Activated naive CD8-positive, alpha-beta T cell treated with anti-CD3 and anti-CD28 coated beads, Interleukin-2, amount 50 U/mL, for 24 hours (primary cell): ENCODE results near the gene GREB1.

ENCODE experiments used
- ATAC-seq: fragments of 150-1000 bp; cut with Tn5 transposase; one replicate; pipeline ENCODE4 v1.10.0; 2021
- DNase-seq: peaks from one replicate; pipeline ENCODE4 v3.0.0; 2021
- H3K27ac Mint-ChIP-seq: one replicate; pipeline ENCODE4 v1.8.0; 2021; ENCODE audit warnings: mild to moderate bottlenecking, mixed read lengths
- H3K27me3 Mint-ChIP-seq: one replicate; pipeline ENCODE4 v1.8.0; 2021; ENCODE audit warnings: mixed read lengths
- H3K36me3 Mint-ChIP-seq: one replicate; pipeline ENCODE4 v1.8.0; 2021; ENCODE audit warnings: low read depth, mixed read lengths
- H3K4me1 Mint-ChIP-seq: one replicate; pipeline ENCODE4 v1.8.0; 2021; ENCODE audit warnings: mixed read lengths
- H3K4me3 Mint-ChIP-seq: one replicate; pipeline ENCODE4 v1.8.0; 2021; ENCODE audit warnings: mild to moderate bottlenecking, moderate library complexity, mixed read lengths
- H3K9me3 Mint-ChIP-seq: one replicate; pipeline ENCODE4 v1.8.0; 2021; ENCODE audit warnings: mixed read lengths

Gene GREB1

GRCh38 chr2:11533278-11534070 is at the start of gene GREB1:
Gene GREB1, plus strand, starts transcription at chr2:11534045. Its CDS starts 22,570 bp downstream, at chr2:11556615.
- no peaks in the 10 kb centered on the region for H3K36me3 Mint-ChIP-seq
- no peak within 1 kb of the TSS for H3K27ac Mint-ChIP-seq
- no peak for ATAC-seq
- peaks cover 31% of the 10 kb centered on the region for H3K27me3 Mint-ChIP-seq
- no peaks in the 10 kb centered on the region for H3K4me1 Mint-ChIP-seq
- H3K9me3 Mint-ChIP-seq: no peaks in the 10 kb centered on the region
- H3K4me3 Mint-ChIP-seq: no peak within 1 kb of the TSS
- no peak for DNase-seq

GRCh38 chr2:11488809-11489208 is 45.0 kb upstream of the GREB1 start:
- no peak overlapping the region for H3K4me3 Mint-ChIP-seq
- H3K9me3 Mint-ChIP-seq: no peaks in the 10 kb centered on the region
- ATAC-seq: no peak
- H3K4me1 Mint-ChIP-seq: no peaks in the 10 kb centered on the region
- no peak overlapping the region for H3K27ac Mint-ChIP-seq
- no peaks in the 10 kb centered on the region for H3K36me3 Mint-ChIP-seq
- DNase-seq: no peak
- peaks cover 30% of the 10 kb centered on the region for H3K27me3 Mint-ChIP-seq

- Mint-ChIP-seq H3K4me3 (no peak overlapping the region), H3K27ac (no peak overlapping the region), H3K36me3 (no peaks in the 10 kb centered on the region), H3K27me3 (peaks cover 23% of the 10 kb centered on the region), H3K4me1 (no peaks in the 10 kb centered on the region), H3K9me3 (no peaks in the 10 kb centered on the region)
- DNase-seq: no peak
- no peak for ATAC-seq
Observed at GRCh38 chr2:11490194-11490593, 43.7 kb upstream of the GREB1 start.

GRCh38 chr2:11491348-11491933 is 42.4 kb upstream of the GREB1 start:
- H3K27me3 Mint-ChIP-seq: peaks cover 15% of the 10 kb centered on the region
- H3K27ac Mint-ChIP-seq: no peak overlapping the region
- ATAC-seq (no peak), DNase-seq (no peak)
- H3K9me3 Mint-ChIP-seq: no peaks in the 10 kb centered on the region
- H3K4me1 Mint-ChIP-seq: no peaks in the 10 kb centered on the region
- no peak overlapping the region for H3K4me3 Mint-ChIP-seq
- no peaks in the 10 kb centered on the region for H3K36me3 Mint-ChIP-seq

GRCh38 chr2:11492244-11492643 is 41.6 kb upstream of the GREB1 start:
- Mint-ChIP-seq H3K36me3 (no peaks in the 10 kb centered on the region), H3K4me3 (no peak overlapping the region), H3K27me3 (peaks cover 18% of the 10 kb centered on the region), H3K27ac (no peak overlapping the region), H3K9me3 (no peaks in the 10 kb centered on the region), H3K4me1 (no peaks in the 10 kb centered on the region)
- ATAC-seq (no peak), DNase-seq (no peak)

- Mint-ChIP-seq H3K36me3 (no peaks in the 10 kb centered on the region), H3K27ac (no peak overlapping the region), H3K9me3 (no peaks in the 10 kb centered on the region), H3K4me3 (no peak overlapping the region), H3K4me1 (no peaks in the 10 kb centered on the region), H3K27me3 (peaks cover 18% of the 10 kb centered on the region)
- no peak for ATAC-seq
- no peak for DNase-seq
Observed at GRCh38 chr2:11492720-11493119, 41.1 kb upstream of the GREB1 start.

- H3K27me3 Mint-ChIP-seq: peaks cover 16% of the 10 kb centered on the region
- no peaks in the 10 kb centered on the region for H3K36me3 Mint-ChIP-seq
- DNase-seq (no peak), ATAC-seq (no peak)
- no peaks in the 10 kb centered on the region for H3K4me1 Mint-ChIP-seq
- H3K27ac Mint-ChIP-seq: no peak overlapping the region
- H3K4me3 Mint-ChIP-seq: no peak overlapping the region
- no peaks in the 10 kb centered on the region for H3K9me3 Mint-ChIP-seq
Observed at GRCh38 chr2:11493282-11493681, 40.6 kb upstream of the GREB1 start.

GRCh38 chr2:11494310-11494709 is 39.5 kb upstream of the GREB1 start:
- Mint-ChIP-seq H3K36me3 (no peaks in the 10 kb centered on the region), H3K4me1 (no peaks in the 10 kb centered on the region), H3K9me3 (no peaks in the 10 kb centered on the region), H3K27me3 (peaks cover 16% of the 10 kb centered on the region), H3K4me3 (no peak overlapping the region), H3K27ac (no peak overlapping the region)
- DNase-seq (no peak), ATAC-seq (no peak)

GRCh38 chr2:11495844-11496681 is 37.8 kb upstream of the GREB1 start:
- Mint-ChIP-seq H3K27ac (no peak overlapping the region), H3K27me3 (peaks cover 16% of the 10 kb centered on the region), H3K36me3 (no peaks in the 10 kb centered on the region), H3K4me3 (no peak overlapping the region), H3K4me1 (no peaks in the 10 kb centered on the region), H3K9me3 (no peaks in the 10 kb centered on the region)
- ATAC-seq (no peak), DNase-seq (no peak)

GRCh38 chr2:11498543-11499034 is 35.3 kb upstream of the GREB1 start:
- Mint-ChIP-seq H3K4me1 (no peaks in the 10 kb centered on the region), H3K9me3 (peaks cover 5% of the 10 kb centered on the region), H3K27me3 (peaks cover 19% of the 10 kb centered on the region), H3K27ac (no peak overlapping the region), H3K4me3 (no peak overlapping the region), H3K36me3 (no peaks in the 10 kb centered on the region)
- ATAC-seq: no peak
- DNase-seq: no peak

- Mint-ChIP-seq H3K27ac (no peak overlapping the region), H3K27me3 (peaks cover 19% of the 10 kb centered on the region), H3K4me1 (no peaks in the 10 kb centered on the region), H3K36me3 (no peaks in the 10 kb centered on the region), H3K4me3 (no peak overlapping the region), H3K9me3 (peaks cover 9% of the 10 kb centered on the region)
- DNase-seq (no peak), ATAC-seq (no peak)
Observed at GRCh38 chr2:11499081-11499743, 34.6 kb upstream of the GREB1 start.

- H3K4me1 Mint-ChIP-seq: no peaks in the 10 kb centered on the region
- H3K27me3 Mint-ChIP-seq: peaks cover 17% of the 10 kb centered on the region
- H3K4me3 Mint-ChIP-seq: no peak overlapping the region
- H3K9me3 Mint-ChIP-seq: peaks cover 9% of the 10 kb centered on the region
- no peak for ATAC-seq
- no peaks in the 10 kb centered on the region for H3K36me3 Mint-ChIP-seq
- DNase-seq: no peak
- no peak overlapping the region for H3K27ac Mint-ChIP-seq
Observed at GRCh38 chr2:11500702-11501303, 33.0 kb upstream of the GREB1 start.

GRCh38 chr2:11502740-11503292 is 31.0 kb upstream of the GREB1 start:
- ATAC-seq: no peak
- DNase-seq: no peak
- Mint-ChIP-seq H3K27me3 (peaks cover 12% of the 10 kb centered on the region), H3K4me3 (no peak overlapping the region), H3K4me1 (no peaks in the 10 kb centered on the region), H3K27ac (no peak overlapping the region), H3K36me3 (no peaks in the 10 kb centered on the region), H3K9me3 (peaks cover 9% of the 10 kb centered on the region)
